GM18867 (cell line): ENCODE results near the gene TBX18.

Experiments
- ATAC-seq: cut with Tn5 transposase; IDR thresholded peaks from one replicate; pipeline ENCODE4 v1.9.1; 2021; ENCODE audit warnings: mild to moderate bottlenecking, moderate library complexity; ENCODE audit not compliant: unreplicated experiment

Gene TBX18

DNA sequence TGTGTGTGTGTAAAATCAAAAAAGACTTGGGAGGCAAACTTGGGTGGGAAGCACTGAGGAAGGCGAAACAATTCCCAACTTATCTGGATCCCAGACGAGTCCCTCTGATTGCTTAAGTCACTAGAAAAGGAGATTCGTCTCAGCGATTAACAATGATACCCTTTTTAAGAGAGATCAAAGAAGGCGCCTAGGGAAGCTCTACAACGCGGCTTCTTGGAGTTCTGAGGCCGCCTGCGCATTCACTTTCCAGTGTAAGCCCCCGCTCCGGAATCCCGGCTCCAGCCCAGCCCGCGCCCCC is 8.7 kb upstream of the TBX18 start:
- ATAC-seq, result no peak

DNA sequence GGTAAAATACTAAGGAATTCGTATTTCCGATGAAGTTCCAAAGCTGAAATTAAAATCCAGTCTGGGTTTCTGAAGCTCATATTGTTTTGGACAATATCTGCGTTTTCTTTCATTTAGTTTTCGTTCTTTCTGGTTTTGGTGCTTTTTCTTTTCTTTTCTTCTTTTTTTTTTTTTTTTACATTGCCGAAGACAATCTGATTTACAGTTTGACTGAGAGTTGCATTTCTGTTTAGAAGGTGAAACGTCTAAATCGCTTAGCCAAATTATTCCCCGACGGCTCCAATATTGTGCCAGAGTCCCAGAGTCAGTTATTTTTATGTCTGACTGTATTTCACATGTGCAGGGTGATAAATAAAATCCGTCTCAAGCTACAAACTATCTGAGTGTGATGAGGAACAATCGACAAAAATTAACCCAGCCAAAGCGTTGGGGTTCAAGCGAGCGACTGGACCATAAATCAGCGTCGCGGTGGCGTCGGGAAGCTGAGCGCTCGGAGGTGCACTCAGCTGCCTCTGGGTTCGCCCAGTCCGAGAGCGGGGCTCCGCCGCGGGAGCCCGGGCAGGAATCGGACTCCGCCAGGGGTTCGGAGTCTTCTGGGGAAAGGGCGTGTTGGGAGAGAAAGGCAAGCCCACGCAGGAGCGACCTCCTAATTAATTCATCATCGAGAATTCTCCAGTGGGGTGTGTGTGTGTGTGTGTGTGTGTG is 8.2 kb upstream of the TBX18 start:
- no peak for ATAC-seq

DNA sequence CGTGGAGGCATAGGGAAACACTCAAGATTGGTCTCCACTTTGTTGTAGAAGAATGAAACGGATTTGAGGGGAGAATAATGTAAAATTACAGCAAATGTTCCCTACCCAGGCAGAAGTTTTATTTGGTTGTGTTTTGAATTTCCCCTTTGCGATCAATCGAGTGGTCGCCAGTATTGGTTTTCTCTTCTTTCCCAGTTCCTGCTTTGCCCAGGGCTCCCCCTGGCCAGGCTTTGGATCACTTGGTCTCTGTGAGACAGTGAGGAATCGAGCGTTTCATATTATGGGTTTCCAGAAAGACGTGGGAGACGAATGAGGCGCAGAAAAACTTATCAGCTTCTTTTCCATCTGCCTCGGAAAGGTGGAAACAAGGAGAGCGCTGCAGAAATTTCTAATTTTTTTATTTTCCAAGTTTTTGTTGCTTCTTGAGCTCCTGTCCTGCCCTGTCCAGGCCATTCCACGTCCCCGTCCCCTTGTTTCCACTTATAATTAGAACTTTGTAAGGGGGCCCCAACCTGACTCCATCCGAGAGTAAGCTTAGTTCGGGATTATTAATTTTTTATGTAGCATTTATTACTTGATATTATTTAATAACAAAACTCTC is 7.5 kb upstream of the TBX18 start:
- ATAC-seq, result no peak

DNA sequence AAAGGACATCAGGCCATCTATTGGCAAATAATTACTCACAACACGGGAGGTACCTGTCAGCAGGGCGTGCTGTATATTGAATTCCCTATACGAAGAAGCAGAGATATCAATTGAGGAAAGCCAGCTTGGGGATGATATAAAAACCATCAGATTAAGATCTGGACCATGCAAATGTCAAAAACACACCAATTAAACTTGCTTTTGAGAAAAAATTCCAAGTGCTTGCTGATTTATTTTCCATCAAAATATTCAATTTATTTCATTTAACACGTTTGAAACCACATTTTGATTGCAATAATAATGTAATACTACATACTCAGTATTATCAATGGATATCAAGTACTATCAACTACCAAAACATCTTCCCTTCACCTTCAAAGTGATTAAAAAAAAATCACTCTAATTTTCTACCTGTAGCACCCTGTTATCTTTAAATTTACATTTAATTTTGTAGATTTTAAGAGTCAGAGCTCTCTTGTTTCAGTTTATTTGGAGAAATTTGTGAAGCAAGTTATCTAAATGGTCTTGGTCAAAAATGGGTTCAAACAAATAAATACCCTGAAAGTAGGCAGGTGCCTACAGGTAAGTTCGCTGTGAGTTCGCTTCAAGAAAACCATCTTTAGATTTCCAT is 6.8 kb upstream of the TBX18 start:
- ATAC-seq, result no peak

DNA sequence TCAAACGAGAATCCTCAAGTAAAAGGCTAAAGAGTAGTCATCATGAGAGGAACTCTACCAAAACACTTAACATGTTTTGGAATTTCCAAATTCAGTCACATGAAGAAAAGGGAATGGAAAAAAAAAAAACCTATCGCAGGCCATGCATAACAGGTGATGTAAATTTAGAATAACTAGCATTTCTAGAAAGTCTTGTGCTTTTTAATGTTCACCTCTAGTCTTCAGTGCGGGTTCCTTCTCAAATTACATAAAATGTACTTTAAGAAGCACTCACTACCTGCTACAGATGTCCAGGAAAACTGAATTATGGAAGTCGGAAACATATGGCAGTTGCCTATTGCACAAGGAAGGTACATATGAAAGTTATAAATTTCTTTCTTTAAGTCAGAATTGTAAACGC is 6.1 kb upstream of the TBX18 start:
- no peak for ATAC-seq

DNA sequence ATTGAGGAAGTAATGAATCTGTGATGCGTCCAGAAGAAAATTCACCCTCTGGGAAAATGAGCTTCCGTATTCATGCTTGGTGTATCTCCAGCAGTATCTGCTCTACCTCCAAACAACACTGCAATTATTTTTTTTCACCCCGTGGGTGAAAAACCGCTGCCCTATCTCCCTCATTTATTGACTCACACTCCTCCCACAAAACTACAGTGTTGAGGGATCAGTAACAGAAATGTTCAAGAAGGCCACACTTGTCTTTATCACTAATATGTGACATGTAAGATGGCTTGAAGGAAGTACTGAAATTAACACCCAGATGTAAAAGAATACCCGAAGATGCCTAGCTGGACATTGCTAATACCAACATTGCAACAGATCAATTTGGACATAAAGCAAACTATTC is 4.9 kb upstream of the TBX18 start:
- ATAC-seq, result no peak

DNA sequence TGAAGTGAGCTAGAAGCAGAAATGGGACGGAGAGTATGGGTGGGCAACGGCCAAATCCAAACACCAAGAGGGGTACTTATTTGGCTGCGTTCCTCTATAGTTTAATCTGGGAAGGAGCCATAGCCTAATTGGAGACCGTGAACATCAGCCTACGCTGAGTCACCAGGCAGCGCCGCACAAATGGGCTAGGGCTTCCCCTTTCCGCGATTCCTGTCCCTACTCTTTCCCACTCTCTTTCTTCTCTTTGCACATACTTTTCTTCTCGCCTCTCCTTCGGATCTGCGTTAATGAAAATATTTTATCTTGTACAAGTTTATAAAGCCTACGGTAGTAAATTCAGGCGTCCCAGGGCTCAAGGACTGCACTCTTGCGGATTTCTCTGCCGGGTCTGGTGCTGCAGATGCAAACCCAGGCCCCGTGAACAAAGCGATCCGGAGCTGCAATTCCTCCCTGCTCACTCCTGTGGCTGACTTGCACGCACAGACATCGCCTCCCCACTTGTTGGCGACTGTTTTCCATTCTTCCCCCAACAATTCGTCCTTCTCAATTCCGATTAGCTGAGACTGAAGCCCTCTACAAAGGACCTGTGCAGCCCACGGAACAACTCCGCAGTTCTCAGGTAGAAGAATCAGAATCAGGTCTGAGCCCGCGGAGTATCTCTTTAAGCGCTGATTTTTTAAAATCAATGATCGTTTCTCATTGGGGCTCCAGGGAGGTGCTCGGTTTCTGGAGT is 4.2 kb upstream of the TBX18 start:
- ATAC-seq, result no peak

DNA sequence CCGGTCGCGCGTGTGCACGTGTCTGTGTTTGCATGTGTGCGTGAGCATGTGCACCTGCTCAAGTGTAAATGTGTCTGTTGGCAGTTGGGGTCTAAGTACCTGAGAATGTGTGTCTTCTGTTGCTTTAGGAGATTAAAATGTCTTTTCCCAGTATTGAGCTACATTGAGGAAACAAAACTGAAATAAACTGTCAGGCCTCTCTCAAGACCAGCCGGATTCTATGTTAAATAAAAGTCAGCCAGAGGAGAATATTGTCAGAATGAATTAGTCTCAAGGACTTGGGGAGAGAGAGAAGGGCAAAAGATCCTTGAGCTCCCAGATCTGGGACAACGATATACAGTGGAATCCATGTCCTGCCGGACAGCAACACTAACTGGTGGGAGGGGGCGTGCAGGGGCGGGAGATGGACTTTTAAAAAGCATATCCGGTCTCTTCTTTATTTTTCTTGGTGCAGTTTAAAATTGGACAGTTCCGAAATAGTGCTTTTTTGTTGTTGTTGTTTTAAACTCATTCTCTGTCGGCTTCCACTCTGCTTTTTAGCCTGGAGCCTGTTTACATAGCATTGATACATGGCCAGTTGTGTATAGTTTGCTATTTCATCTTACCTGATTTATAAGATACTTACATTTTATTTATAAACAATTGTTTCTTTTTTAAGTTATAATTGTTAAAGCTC is 3.3 kb upstream of the TBX18 start:
- ATAC-seq, result no peak

DNA sequence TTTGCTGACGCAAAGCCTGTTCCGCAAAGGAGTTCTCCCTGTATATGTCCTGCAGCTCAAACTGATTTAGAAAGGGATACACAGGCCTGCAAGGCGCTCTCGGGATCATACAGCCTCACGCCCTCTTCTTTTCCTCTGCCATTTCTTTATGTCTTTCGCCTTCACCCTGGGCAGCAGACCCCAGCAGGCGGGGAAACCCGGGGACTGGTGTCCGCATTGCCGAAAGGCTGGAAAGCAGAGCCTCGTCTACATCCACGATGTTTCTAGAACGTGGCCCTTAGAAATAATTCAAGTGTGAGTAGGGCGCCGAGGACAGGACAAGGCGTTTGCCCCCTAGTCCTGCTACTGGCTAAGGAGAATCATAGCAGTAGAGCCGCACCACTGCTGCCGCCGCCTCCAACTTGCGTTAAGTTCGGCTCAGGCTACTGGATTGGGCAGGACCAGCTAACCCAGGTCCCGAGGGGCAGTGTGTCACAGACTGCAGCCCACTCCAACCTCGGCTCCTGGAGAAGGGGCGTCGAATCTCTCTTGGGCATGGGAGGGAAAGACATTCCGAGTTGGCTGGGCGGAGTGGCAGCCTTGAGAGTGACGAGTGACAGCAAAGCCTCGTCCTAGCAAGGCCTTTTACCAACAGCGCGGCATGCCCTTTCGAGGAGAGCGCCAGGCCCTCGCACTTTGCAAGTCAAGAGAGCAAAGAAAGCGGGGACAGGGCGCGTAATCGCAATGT is 2.6 kb upstream of the TBX18 start:
- ATAC-seq, result no peak

DNA sequence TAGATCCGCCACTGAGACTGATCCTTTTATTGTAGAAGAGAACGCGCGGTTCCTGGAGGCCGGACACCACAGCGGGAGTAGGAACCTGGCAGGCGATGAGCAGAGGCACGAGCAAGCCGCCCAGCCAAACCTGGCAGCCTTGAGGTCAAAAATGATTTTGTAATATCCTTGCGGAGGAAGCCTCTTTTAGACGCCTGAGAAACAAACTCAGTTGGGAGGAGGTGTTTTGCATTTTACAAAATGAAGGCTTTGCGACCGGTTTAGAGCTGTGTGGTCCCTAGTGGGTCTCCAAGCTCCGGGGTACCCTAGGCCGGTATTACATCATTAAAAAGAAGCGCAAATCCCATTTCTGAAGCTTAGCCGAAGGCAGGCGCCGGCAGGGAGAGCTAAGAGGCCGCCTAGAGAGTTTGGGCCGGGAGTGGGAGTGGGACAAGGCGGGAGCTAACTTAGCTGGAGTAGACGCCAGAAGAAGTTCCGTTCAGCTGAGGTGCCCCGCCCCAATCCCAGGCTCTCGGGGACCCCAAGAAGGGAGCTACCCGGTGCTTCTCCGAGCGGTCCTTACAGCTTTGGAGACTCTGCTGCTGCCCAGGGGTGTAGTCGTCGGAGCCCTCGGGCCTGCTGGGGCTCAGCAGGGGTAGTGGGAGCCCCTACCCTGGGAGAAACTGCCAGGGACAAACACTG is 1.9 kb upstream of the TBX18 start:
- ATAC-seq, result no peak

DNA sequence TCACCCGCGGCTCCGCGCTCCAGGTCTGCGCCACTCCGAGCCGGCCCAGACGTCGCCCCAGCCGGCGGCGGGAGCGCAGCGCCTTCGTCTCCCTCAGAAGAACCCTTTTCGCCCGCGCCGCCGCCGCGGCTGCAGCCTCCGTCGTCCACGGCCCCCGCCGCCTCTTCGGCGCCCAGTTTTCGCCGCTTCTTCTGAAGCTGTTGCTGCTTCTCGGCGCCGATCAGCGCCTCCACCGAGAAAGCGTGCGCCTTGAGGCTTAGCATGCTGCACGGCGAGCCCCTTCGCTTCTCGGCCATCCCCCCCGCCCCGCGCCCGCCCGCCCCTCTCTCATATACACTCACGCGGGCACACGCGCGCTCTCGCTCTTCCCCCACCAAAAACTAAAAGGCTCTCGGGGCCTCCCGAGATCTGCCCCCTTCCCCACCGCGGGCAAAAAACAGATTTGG is 489 bp downstream of the TBX18 start:
- no peak for ATAC-seq

DNA sequence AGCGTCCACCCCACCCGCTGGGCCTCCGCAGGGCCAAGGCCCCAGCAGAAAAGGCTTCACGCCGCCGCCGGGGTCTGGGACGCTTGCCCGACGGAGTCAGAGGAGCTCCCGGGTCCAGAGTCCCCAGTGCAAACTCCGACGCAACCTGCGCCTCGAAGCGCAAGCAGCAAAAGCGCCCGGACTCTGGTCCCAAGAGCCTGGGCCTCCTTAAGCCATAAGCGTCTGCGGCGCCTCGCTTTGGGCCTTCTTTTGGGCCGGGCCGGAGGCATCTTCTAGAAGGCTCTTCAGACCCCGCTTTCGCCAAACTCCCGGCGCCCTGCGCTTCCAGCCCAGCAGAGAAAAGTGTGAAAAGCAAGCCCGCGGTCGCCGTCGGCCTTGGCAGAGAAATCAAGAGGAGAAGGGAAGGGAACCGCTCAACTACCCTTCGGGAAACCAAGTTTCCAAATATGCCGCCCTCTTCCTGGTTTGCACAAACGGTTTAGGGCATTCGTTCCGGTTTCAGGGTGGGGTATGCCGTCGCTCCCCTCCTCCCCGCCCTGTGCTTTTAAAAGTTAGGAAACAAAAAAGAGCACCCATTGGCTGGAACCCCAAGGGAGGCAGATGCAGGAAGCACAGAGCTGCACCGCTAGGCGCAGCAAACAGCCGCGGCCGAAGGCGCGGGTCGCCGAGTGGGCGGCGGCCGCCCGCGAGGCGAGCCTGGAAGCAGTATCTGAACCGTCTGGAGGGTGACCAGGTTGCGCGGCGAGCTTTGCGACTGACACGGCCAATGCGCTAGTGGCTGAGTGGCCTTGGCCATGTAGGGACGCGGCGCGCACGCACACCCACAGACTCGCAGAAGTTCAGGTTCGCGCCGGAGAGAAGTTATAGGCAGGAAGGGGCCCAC is 1.2 kb downstream of the TBX18 start:
- ATAC-seq, result no peak

DNA sequence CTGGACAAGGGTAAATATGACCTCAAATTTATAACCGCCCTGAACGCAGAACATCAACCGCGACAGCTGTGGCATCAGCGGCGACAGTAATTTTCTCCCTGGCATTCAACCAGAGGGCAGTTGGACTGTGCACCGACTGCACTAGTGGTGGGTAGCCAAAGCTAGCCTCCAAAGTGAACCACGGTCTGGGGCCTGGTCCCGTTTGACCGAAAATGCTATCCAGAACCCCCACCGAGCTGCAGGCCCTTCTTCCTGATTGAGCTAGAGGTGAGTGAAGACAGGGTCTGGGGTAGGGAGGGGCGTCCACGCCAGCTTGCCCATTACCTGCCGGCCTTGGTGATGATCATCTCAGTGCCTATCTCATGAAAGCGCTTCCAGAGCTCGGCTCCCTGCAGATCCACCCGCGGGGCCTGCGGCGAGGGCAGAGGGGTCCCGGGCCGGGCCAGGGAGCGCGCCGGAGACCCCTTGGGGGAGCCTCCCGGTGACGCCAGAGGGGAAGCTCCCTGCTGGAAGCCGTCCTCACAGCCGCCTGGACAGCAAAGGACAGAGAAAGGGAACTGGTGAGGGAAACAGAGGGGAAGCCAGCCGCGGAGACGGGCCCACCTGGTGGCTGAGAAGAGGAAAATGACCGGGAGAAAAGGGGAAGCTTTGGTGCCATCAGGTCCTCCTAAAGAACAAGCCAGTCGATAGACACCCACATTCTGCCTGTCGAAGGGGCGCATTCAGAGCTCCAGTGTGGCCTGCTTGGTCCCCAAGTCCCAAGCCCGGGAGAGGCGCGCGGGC is 2.0 kb downstream of the TBX18 start:
- no peak for ATAC-seq

DNA sequence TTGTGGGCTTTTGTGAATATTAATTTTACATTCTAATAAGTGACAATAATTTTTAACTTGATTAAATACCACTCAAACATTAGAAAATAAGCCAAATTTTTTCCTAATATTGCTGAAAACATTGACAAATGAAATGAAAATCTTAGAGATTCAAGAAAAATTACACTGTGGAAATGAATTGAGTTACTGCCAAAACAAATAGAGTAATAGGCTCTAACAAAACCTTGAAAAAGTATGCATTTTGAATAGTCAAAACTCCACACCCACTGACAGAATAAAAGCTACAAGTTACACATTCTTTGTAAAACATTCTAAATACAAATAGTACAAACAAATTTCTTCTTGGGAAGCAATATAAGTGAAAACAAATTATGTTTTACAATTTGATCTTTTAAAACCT is 5.9 kb downstream of the TBX18 start:
- no peak for ATAC-seq

DNA sequence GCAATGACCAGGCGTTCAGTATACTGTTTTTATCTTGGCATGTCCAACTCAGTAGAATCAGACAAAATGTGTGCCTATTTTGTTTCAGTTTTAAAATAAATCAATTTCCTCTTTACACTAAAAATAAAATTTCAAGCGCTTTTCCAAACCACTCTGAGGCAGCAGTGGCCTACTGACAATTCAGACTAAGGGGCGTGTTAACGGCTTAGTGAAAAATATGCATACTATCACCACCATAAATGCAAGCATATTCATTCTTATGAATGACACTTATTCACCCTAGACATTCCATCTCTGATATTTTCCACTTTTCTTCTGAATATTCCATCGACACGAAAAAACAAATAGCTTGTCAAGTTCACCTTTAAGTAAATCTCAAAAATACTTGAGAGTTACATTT is 7.5 kb downstream of the TBX18 start:
- ATAC-seq, result no peak

DNA sequence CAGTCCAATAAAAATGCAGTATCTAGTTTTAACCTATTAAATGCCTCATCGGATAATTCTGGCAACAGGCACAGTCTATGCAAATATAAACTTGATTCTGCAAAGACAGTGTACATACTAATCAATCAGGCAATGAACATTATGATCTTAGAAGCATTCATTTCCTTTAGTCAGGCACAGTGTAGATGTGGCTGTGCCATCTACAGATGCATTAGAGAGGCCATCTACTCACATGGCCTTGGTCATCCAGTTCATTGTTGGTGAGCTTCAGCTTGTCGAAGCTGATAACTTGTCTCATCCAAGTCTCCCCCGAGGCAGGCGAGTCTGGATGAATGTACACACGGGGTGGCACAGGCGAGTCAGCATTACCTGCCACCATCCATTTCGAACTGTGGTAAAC is 7.9 kb downstream of the TBX18 start:
- no peak for ATAC-seq

DNA sequence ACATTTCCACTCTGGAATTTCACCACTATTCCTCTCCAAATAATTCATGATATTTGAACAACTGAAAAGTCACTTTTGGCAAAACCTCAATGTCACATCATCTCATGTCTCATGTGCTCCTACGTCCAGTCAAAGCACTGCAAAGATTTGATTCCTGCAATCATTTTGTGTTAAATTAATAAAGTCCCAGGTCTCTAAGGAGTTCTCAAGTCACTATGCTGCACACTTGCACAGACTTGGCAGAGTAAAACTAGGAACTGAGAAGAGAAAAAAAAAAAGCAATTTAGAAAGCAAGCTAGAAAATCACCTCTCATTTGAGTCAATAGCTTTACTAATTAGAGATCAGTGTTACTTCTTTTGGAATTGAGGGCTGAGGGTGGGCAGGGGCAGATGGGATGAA is 11.2 kb downstream of the TBX18 start:
- ATAC-seq, result no peak

DNA sequence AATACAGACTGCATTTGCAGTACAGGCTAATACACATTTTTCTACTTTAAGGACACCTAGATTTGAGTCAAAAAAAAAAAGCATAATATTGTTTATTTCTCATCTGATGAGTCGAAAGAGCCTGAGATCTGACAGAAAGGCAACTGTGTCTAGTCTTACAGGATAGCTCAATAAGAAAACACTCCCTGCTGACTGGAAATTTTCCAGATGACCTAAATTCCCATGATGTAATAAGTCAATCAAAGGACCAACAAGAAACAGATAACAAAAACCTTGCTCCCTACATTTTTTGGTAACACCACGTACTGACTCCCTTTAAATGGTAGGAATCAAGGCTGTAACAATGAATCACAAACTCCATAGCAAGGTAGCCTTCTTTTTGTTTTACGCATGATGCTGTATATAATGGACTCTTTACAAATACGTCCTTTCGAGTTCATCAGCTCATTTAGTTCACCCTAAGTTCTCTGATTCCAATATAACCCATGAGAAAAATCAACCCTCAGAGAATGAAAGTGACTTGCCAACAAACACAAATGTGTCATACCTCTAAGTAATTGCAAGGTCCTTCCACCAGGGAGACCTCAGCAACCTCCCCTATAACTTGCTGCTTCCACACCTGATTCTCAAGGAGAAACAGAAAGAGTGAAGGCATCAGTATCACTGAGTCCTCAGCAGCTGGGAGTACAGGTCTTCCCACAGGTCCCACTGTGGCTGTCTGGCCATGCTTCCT is 12.1 kb downstream of the TBX18 start:
- no peak for ATAC-seq
